Spinal cord (tissue), 10 donors: ENCODE measurements around the gene MYBL2. TPM values are rescaled to one million over a fixed set of nuclear protein-coding genes. Genes with fewer than 3 reads are reported as not detected.

Source experiments
- DNase-seq, 6 donors: peaks; one replicate each; pipeline versions ENCODE4 v3.0.0 to v3.0.0-alpha.2; 2013 to 2015; ENCODE audit warnings: low spot score in 6 of 6, low read depth in 4 of 6
- H3K27ac ChIP-seq: one replicate; pipeline ENCODE4 v1.5.1; 2013; ENCODE audit warnings: low read depth, low read length, control low read depth
- H3K27me3 ChIP-seq: one replicate; pipeline ENCODE4 v1.6.1; 2013; ENCODE audit warnings: low read length; ENCODE audit not compliant: control insufficient read depth, insufficient read depth
- H3K36me3 ChIP-seq: one replicate; pipeline ENCODE4 v1.6.1; 2013; ENCODE audit warnings: low read length; ENCODE audit not compliant: control insufficient read depth, insufficient read depth
- H3K4me1 ChIP-seq: one replicate; pipeline ENCODE4 v1.6.1; 2013; ENCODE audit warnings: low read length; ENCODE audit not compliant: control insufficient read depth, insufficient read depth
- H3K4me3 ChIP-seq: one replicate; pipeline ENCODE4 v1.5.1; 2013; ENCODE audit warnings: low read depth, low read length, control low read depth
- H3K9me3 ChIP-seq: one replicate; pipeline ENCODE4 v1.6.1; 2013; ENCODE audit warnings: low read length; ENCODE audit not compliant: control insufficient read depth, insufficient read depth
- WGBS: methylation state at CpG from one replicate; pipeline ENCODE4 v1.1.5; 2013; ENCODE audit warnings: missing lambda C conversion rate; ENCODE audit not compliant: insufficient coverage; 5-methylcytosine and 5-hydroxymethylcytosine counted together
- polyA plus RNA-seq, 2 donors: library from polyadenylated mRNA; unstranded; fragments of 120-200 nt; gene quantifications; one replicate each; pipeline ENCODE4 v1.2.1, GENCODE V29; 2013; ENCODE audit not compliant: insufficient read length in 2 of 2
- total RNA-seq, 2 donors: library from RNA; depleted of rRNA in 1 of 2; stranded (reverse); fragments of 120-200 nt in 1 of 2; fragments of >200 nt in 1 of 2; gene quantifications; one replicate each; pipeline versions ENCODE4 v1.2.3 to v1.2.4, GENCODE V29; 2013 to 2014
- donor health status: healthy.

The MYBL2 gene
- total and polyA plus RNA-seq, 4 donors: 1.9 to 14.8 (median 10.3) TPM

- DNase-seq: no peak
- H3K36me3 ChIP-seq: no peaks in the 10 kb centered on the region
- no peak overlapping the region for H3K27ac ChIP-seq
- H3K9me3 ChIP-seq: no peaks in the 10 kb centered on the region
- H3K4me3 ChIP-seq: peak overlapping the region; percentile 69
- H3K27me3 ChIP-seq: no peaks in the 10 kb centered on the region
- peaks cover 16% of the 10 kb centered on the region for H3K4me1 ChIP-seq
- 33% methylated on average over 1 of the region's 11 CpGs for WGBS
Observed at GRCh38 chr20:43658069-43658722, 8.7 kb upstream of the MYBL2 start.

DNA sequence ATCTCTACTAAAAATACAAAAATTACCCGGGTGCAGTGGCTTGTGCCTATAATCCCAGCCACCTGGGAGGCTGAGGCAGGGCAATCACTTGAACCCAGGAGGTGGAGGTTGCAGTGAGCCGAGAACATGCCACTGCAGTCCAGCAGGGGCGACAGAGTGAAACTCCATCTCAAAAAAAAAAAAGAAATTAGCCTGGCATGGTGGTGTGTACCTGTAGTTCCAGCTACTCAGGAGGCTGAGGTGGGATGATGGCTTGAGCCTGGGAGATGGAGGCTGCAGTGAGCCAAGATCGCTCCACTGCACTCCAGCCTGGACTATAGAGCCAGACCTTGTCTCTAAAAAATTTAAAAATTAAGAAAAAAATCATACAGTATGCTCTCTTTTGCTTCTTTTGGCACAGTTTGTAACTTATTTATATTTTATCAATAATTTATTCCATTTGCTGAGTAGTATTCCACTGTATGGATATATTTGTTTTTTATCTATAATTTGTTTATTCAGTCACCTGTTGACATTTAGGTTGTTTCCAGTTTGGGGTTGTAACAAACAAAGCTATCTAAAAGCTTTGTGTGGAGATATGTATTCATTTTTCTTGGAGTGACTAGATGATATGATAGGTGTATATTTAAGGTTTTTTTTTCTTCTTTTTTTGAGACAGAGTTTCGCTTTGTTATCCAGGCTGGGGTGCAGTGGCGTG, 8.0 kb upstream of the MYBL2 start:
- Histone ChIP-seq H3K27ac (no peak overlapping the region), H3K9me3 (no peaks in the 10 kb centered on the region), H3K27me3 (no peaks in the 10 kb centered on the region), H3K4me3 (no peak overlapping the region), H3K4me1 (peaks cover 16% of the 10 kb centered on the region), H3K36me3 (no peaks in the 10 kb centered on the region)
- WGBS: 100% methylated on average over 1 of the region's 6 CpGs
- DNase-seq: no peak

- no peak overlapping the region for H3K27ac ChIP-seq
- DNase-seq: no peak
- H3K36me3 ChIP-seq: no peaks in the 10 kb centered on the region
- no peak overlapping the region for H3K4me3 ChIP-seq
- WGBS: 89% methylated on average over 1 of the region's 2 CpGs
- peaks cover 16% of the 10 kb centered on the region for H3K27me3 ChIP-seq
- H3K4me1 ChIP-seq: peaks cover 14% of the 10 kb centered on the region
- H3K9me3 ChIP-seq: no peaks in the 10 kb centered on the region
Observed at GRCh38 chr20:43662943-43663655, 3.8 kb upstream of the MYBL2 start.

GRCh38 chr20:43665466-43666176, 1.3 kb upstream of the MYBL2 start:
- H3K27ac ChIP-seq: no peak overlapping the region
- no peaks in the 10 kb centered on the region for H3K36me3 ChIP-seq
- peaks cover 16% of the 10 kb centered on the region for H3K27me3 ChIP-seq
- H3K9me3 ChIP-seq: no peaks in the 10 kb centered on the region
- no peak for DNase-seq
- 73% methylated on average over 5 of the region's 6 CpGs for WGBS
- H3K4me3 ChIP-seq: no peak overlapping the region
- peaks cover 13% of the 10 kb centered on the region for H3K4me1 ChIP-seq

GRCh38 chr20:43667341-43668132, 623 bp downstream of the MYBL2 start:
- Histone ChIP-seq H3K27ac (no peak overlapping the region), H3K4me1 (peaks cover 13% of the 10 kb centered on the region), H3K4me3 (peak overlapping the region; percentile 31), H3K36me3 (no peaks in the 10 kb centered on the region), H3K27me3 (peaks cover 16% of the 10 kb centered on the region), H3K9me3 (no peaks in the 10 kb centered on the region)
- DNase-seq: peak in 1 of 6 donors; percentile 32
- WGBS: 4% methylated on average over 33 of the region's 34 CpGs

DNA sequence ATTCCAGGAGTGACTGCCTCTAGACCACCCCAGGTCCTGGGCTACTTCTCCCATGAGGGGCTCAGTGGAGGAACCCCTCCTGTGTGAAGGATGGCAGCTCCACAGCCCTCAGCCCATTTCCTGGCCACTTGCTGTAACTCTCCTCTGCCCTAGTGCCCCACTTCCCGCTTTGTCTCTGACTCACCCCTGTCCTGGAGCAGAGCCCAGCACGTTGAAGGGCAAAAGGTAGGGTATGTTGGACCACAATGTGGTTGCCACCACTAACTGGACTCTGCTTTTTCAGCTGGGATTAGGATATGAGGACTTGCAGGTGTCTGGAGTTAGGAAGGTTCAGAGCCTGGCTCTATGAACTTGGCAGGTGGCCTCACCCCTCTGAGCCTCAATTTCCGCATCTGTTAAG, 2.4 kb downstream of the MYBL2 start:
- Histone ChIP-seq H3K4me3 (no peak overlapping the region), H3K27ac (no peak overlapping the region), H3K27me3 (peaks cover 16% of the 10 kb centered on the region), H3K36me3 (no peaks in the 10 kb centered on the region), H3K9me3 (no peaks in the 10 kb centered on the region), H3K4me1 (peaks cover 13% of the 10 kb centered on the region)
- DNase-seq: no peak
- WGBS: 100% methylated on average over 2 of the region's 3 CpGs

DNA sequence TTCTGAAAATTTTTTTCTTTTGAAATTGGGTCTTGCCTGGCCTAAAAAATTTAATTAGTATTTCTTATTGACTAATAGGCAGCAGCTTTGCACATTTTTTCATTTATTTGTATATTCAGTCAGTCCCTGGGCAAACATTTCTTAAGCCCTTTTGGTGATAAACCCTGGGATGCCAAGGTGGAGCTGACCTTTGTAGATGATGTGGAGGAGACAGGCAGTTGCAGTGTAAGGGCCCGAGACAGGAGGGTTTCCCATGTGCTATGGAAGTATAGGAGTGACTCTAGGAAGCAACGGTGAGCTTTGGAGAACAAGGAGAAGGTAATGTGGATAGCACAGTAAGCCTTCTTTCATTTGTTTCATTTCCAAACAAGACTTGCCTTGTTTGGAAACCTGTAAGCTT, 3.5 kb downstream of the MYBL2 start:
- 100% methylated on average over 1 of the region's 2 CpGs for WGBS
- no peak for DNase-seq
- Histone ChIP-seq H3K9me3 (no peaks in the 10 kb centered on the region), H3K36me3 (no peaks in the 10 kb centered on the region), H3K4me1 (peaks cover 13% of the 10 kb centered on the region), H3K27ac (no peak overlapping the region), H3K4me3 (no peak overlapping the region), H3K27me3 (peaks cover 15% of the 10 kb centered on the region)

DNA sequence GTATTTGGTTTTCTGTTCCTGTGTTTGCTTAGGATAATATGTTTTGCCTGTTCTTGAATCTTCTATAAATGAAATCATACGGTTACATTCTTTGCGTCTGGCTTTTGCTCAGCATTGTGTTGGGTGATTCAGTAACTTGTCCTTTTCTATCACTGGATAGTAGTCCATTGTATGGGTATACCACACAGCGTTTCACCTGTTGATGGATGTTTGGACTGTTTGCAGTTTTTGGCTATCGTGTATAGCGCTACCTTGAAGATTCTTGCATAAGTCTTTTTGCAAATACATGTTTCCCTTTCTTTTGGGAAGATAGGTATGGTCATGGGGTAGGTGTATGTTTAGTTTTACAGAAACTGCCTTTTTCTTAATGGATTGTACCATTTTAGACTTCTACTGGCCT, 9.5 kb downstream of the MYBL2 start:
- DNase-seq: no peak
- H3K27me3 ChIP-seq: no peaks in the 10 kb centered on the region
- no peaks in the 10 kb centered on the region for H3K36me3 ChIP-seq
- H3K4me3 ChIP-seq: no peak overlapping the region
- no peaks in the 10 kb centered on the region for H3K9me3 ChIP-seq
- WGBS: 100% methylated on average over 3 of the region's 5 CpGs
- peaks cover under 1% of the 10 kb centered on the region for H3K4me1 ChIP-seq
- H3K27ac ChIP-seq: no peak overlapping the region

GRCh38 chr20:43680981-43681380, 14.1 kb downstream of the MYBL2 start:
- DNase-seq: no peak
- 87% methylated on average over 3 of the region's 7 CpGs for WGBS
- Histone ChIP-seq H3K27ac (no peak overlapping the region), H3K4me3 (no peak overlapping the region), H3K4me1 (peaks cover 4% of the 10 kb centered on the region), H3K36me3 (no peaks in the 10 kb centered on the region), H3K9me3 (no peaks in the 10 kb centered on the region), H3K27me3 (no peaks in the 10 kb centered on the region)
